ENCODE data around the gene FAM222B. TPM values are rescaled to one million over a fixed set of nuclear protein-coding genes. Genes with fewer than 3 reads are reported as not detected.

The FAM222B gene
- total and polyA plus RNA-seq, 2 of the 4 experiments (the other 2 are of a cell fraction): 2.5 to 10.8 TPM

- peaks cover 44% of the 10 kb centered on the region for H4K20me1 ChIP-seq (ENCODE audit: insufficient read depth, low read length)
- in situ Hi-C loops (cut with MboI; ENCODE audit: low sequenced_read_pairs) (no loop called here), intact Hi-C loops (cut with micrococcal nuclease) (loop anchor here (1.0 kb wide), 1 partner anchor 14 kb away; no protein-coding TSS in a partner anchor), dilution Hi-C loops (cut with HindIII; ENCODE audit: low sequenced_read_pairs, unreplicated experiment) (no loop called here)
- peak within 1 kb of the TSS; percentile 95 for H2AFZ ChIP-seq (replicated peaks; ENCODE audit: low read length, poor library complexity)
- H2BK15ac ChIP-seq (ENCODE audit: low read depth, low read length): peak within 1 kb of the TSS; percentile 84; the same call in 2 of the 3 replicates
- H3K14ac ChIP-seq (replicated peaks; ENCODE audit: low read depth, low read length): peak within 1 kb of the TSS; percentile 96
- H3K79me1 ChIP-seq (ENCODE audit: low read depth in 1 of 2, low read length in 2 of 2): peaks cover 3 to 42% of the 10 kb centered on the region in 2 experiments; a peak in 3 of 4 replicates
- peak within 1 kb of the TSS; percentile 99 for H3K27ac ChIP-seq (ENCODE audit: insufficient read depth, low read length)
- DNase-seq (peak; percentile 84), ATAC-seq (ENCODE audit: low read depth) (peak; percentile 79)
- WGBS, 2 experiments (ENCODE audit: extremely low coverage in 2 of 2, insufficient read length in 1 of 2): 1% methylated on average over 40 of the region's 70 CpGs; no CpG with 5 or more reads in 1 of the 2 experiments
- H3K9me1 ChIP-seq (ENCODE audit: insufficient read depth, low read length): peaks cover 17% of the 10 kb centered on the region; the same call in 1 of the 2 replicates
- H2AK5ac ChIP-seq (ENCODE audit: low read depth, low read length): peak within 1 kb of the TSS; percentile 97
- H4K5ac ChIP-seq (ENCODE audit: low read depth, low read length): peak within 1 kb of the TSS; percentile 81
- H3K36me3 ChIP-seq (ENCODE audit: control insufficient read depth, insufficient read depth, low read length): peaks cover 23% of the 10 kb centered on the region
- H3K56ac ChIP-seq (ENCODE audit: extremely low read depth, insufficient read depth, low read length): peak within 1 kb of the TSS; percentile 98
- peak within 1 kb of the TSS; percentile 92 for H3K4me2 ChIP-seq (ENCODE audit: low read depth, low read length)
- H2AK9ac ChIP-seq (replicated peaks; ENCODE audit: low read depth, low read length, poor library complexity): peak within 1 kb of the TSS; percentile 100
- peak within 1 kb of the TSS; percentile 62 for H3K18ac ChIP-seq (ENCODE audit: low read depth, low read length)
- peak within 1 kb of the TSS; percentile 100 for H3K4me3 ChIP-seq (ENCODE audit: insufficient read depth, low read depth, low read length)
- peak within 1 kb of the TSS; percentile 67 for H2BK120ac ChIP-seq (ENCODE audit: low read depth, low read length)
- CTCF ChIA-PET: interaction anchor here (1.1 to 3.5 kb wide), 2 partner anchors 9 to 16 kb away, joined by 4 to 40 read pairs; partner anchors contain the start of genes NEK8 and TLCD1
- peak within 1 kb of the TSS; percentile 83 to 97 for H4K8ac ChIP-seq (ENCODE audit: low read depth in 2 of 2, low read length in 2 of 2)
- H3K27me3 ChIP-seq (ENCODE audit: control insufficient read depth, insufficient read depth, low read length): no peaks in the 10 kb centered on the region
- H3K9me3 ChIP-seq (ENCODE audit: control insufficient read depth, insufficient read depth, low read length): no peaks in the 10 kb centered on the region
- BruUV-seq (replicated peaks): no TSS peak
- peak within 1 kb of the TSS; percentile 98 for H3K23ac ChIP-seq (ENCODE audit: low read depth, low read length)
- POLR2A ChIA-PET (ENCODE audit: unreplicated experiment): interaction anchor here (0.6 to 1.4 kb wide), 3 partner anchors 15 to 267 kb away, joined by 3 read pairs; partner anchors contain the start of genes NEK8 and TLCD1
- peak within 1 kb of the TSS; percentile 91 for H4K91ac ChIP-seq (ENCODE audit: insufficient read depth, low read depth, low read length)
- peak within 1 kb of the TSS; percentile 99 for H3K9ac ChIP-seq (ENCODE audit: low read depth, low read length)
- H3K4ac ChIP-seq (ENCODE audit: low read depth, low read length): peak within 1 kb of the TSS; percentile 96
- H3K4me1 ChIP-seq (ENCODE audit: control insufficient read depth, insufficient read depth, low read length): peaks cover 16% of the 10 kb centered on the region
- peak within 1 kb of the TSS; percentile 53; the same call in 1 of the 2 replicates for H2BK20ac ChIP-seq (ENCODE audit: low read depth, low read length)
- H2BK5ac ChIP-seq (ENCODE audit: low read depth, low read length, poor library complexity, severe bottlenecking): peak within 1 kb of the TSS; percentile 96
- TF ChIP-seq, protein P1, sequence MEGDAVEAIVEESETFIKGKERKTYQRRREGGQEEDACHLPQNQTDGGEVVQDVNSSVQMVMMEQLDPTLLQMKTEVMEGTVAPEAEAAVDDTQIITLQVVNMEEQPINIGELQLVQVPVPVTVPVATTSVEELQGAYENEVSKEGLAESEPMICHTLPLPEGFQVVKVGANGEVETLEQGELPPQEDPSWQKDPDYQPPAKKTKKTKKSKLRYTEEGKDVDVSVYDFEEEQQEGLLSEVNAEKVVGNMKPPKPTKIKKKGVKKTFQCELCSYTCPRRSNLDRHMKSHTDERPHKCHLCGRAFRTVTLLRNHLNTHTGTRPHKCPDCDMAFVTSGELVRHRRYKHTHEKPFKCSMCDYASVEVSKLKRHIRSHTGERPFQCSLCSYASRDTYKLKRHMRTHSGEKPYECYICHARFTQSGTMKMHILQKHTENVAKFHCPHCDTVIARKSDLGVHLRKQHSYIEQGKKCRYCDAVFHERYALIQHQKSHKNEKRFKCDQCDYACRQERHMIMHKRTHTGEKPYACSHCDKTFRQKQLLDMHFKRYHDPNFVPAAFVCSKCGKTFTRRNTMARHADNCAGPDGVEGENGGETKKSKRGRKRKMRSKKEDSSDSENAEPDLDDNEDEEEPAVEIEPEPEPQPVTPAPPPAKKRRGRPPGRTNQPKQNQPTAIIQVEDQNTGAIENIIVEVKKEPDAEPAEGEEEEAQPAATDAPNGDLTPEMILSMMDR (conservative IDR thresholded peaks at IDR 0.05; ENCODE audit: low read depth, low read length): peak; percentile 39
- peak; percentile 84 for TF ChIP-seq BHLHE40 (IDR thresholded peaks at IDR 0.05; ENCODE audit: low read depth, low read length)
- no peak for TF ChIP-seq RCOR1 (IDR thresholded peaks at IDR 0.05; ENCODE audit: insufficient replicate concordance, low read length)
- TF ChIP-seq MXI1 (IDR thresholded peaks at IDR 0.05; ENCODE audit: borderline replicate concordance, low read depth, low read length): peak; percentile 88
- no peak for TF ChIP-seq MAFK (IDR thresholded peaks at IDR 0.05; ENCODE audit: low read depth, low read length)
- TF ChIP-seq NFE2L2 (IDR thresholded peaks at IDR 0.05; ENCODE audit: low read depth, low read length): no peak
- TF ChIP-seq, protein P2, sequence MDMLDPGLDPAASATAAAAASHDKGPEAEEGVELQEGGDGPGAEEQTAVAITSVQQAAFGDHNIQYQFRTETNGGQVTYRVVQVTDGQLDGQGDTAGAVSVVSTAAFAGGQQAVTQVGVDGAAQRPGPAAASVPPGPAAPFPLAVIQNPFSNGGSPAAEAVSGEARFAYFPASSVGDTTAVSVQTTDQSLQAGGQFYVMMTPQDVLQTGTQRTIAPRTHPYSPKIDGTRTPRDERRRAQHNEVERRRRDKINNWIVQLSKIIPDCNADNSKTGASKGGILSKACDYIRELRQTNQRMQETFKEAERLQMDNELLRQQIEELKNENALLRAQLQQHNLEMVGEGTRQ (IDR thresholded peaks at IDR 0.05; ENCODE audit: low read depth, low read length): no peak
- TF ChIP-seq CEBPB (IDR thresholded peaks at IDR 0.05; ENCODE audit: low read depth, low read length): no peak
- no peak for TF ChIP-seq ELK1 (IDR thresholded peaks at IDR 0.05; ENCODE audit: borderline replicate concordance, low read depth, low read length)
- no peak for TF ChIP-seq CHD1 (IDR thresholded peaks at IDR 0.05; ENCODE audit: low read depth, low read length)
- TF ChIP-seq RAD21 (IDR thresholded peaks at IDR 0.05; ENCODE audit: low read length): peak; percentile 20; the same call in 1 of the 2 replicates
- TF ChIP-seq MAZ (IDR thresholded peaks at IDR 0.05; ENCODE audit: borderline replicate concordance, low read depth, low read length): peak; percentile 73; the same call in 1 of the 2 replicates
Measured at GRCh38 chr17:28743243-28744103, 99.1 kb downstream of the FAM222B start, which contains the start of gene TRAF4. TSS of gene TRAF4 (plus strand) at chr17:28744011. CDS start at chr17:28744113, 102 bp downstream.

Measured in IMR-90 (cell line).